Measurements from ENCODE around the gene HIGD1B.
"Not testable (repeated sequence)": the region's sequence is repeated elsewhere in the genome, so short reads cannot be mapped to it uniquely, and the experiment has no call there.

Gene HIGD1B

DNA sequence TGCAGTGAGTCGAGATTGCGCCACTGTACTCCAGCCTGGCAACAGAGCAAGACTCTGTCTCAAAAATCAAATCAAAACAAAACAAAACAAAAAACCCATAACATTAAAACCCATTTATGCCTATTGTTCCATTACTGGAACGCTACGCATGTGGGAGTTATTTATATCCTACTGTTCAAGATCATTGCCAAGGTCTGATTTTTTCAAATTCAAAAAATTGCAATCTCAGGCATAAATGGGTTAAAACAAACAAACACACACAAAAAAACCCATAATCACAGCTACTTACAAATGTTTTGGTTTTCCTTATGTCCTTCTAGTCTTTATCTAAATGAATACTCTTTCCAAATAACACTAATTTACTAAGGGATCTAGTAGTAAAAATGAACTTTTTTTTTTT lies 35.4 kb upstream of the HIGD1B start:
- Histone ChIP-seq H2AFZ (ENCODE audit: low read length) (no peak overlapping the region), H3K9ac (ENCODE audit: low read depth, low read length, poor library complexity) (no peak overlapping the region), H3K9me3 (replicated peaks in 1 of 2; ENCODE audit: control insufficient read depth in 2 of 2, insufficient read depth in 1 of 2, low read depth in 1 of 2, low read length in 2 of 2) (peaks cover 0 to 1% of the 10 kb centered on the region in 2 donors), H3K27me3 (ENCODE audit: control insufficient read depth in 3 of 3, insufficient read depth in 3 of 3, low read depth in 1 of 3, low read length in 3 of 3) (no peaks in the 10 kb centered on the region), H2BK15ac (ENCODE audit: low read length) (no peak overlapping the region), H3K4me1 (ENCODE audit: control insufficient read depth in 2 of 2, insufficient read depth in 1 of 2, low read depth in 1 of 2, low read length in 2 of 2) (no peaks in the 10 kb centered on the region), H2BK12ac (ENCODE audit: low read length) (no peak overlapping the region), H3K14ac (ENCODE audit: low read length) (no peak overlapping the region), H3K27ac (replicated peaks; ENCODE audit: low read length) (no peak overlapping the region), H3K36me3 (replicated peaks in 1 of 2; ENCODE audit: control insufficient read depth in 2 of 2, insufficient read depth in 2 of 2, low read length in 2 of 2) (peaks cover 8 to 60% of the 10 kb centered on the region in 2 donors), H2BK5ac (ENCODE audit: low read length) (no peak overlapping the region), H4K8ac (ENCODE audit: low read depth, low read length) (no peak overlapping the region), H2AK5ac (ENCODE audit: low read depth, low read length) (no peak overlapping the region), H4K91ac (ENCODE audit: low read depth, low read length, poor library complexity) (no peak overlapping the region), H3K23ac (ENCODE audit: low read depth, low read length, poor library complexity) (no peak overlapping the region), H3K79me1 (ENCODE audit: low read depth, low read length) (peaks cover 3% of the 10 kb centered on the region), H3K4ac (ENCODE audit: low read length) (no peak overlapping the region), H3K18ac (ENCODE audit: low read length) (no peak overlapping the region), H3K4me2 (ENCODE audit: insufficient read depth, low read length, poor library complexity, severe bottlenecking) (no peak overlapping the region), H2BK120ac (ENCODE audit: low read depth, low read length) (no peak overlapping the region), H3K4me3 (ENCODE audit: low read length in 2 of 2) (no peak overlapping the region)
- no peak for DNase-seq (ENCODE audit: low spot score)
- no CpG with 5 or more reads among the region's 4 CpGs for WGBS, 2 donors (ENCODE audit: extremely low coverage in 2 of 2, insufficient read length in 2 of 2, insufficient replicate concordance in 1 of 2)

DNA sequence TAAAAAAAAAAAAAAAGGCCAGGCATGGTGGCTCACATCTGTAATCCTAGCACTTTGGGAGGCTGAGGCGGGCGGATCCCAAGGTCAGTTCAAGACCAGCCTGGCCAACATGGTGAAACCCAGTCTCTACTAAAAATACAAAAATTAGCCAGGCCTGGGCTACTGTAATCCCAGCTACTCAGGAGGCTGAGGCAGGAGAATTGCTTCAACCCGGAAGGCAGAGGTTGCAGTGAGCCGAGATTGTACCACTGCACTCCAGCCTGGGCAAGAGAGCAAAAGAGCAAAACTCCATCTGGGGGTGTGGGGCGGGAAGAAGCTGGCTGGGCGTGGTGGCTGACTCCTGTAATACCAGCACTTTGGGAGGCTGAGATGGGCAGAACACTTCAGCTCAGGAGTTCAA lies 29.2 kb upstream of the HIGD1B start:
- H3K18ac ChIP-seq (ENCODE audit: low read length); H3K27me3 ChIP-seq (ENCODE audit: control insufficient read depth in 3 of 3, insufficient read depth in 3 of 3, low read depth in 1 of 3, low read length in 3 of 3); H4K8ac ChIP-seq (ENCODE audit: low read depth, low read length); H3K9ac ChIP-seq (ENCODE audit: low read depth, low read length, poor library complexity); H2AK5ac ChIP-seq (ENCODE audit: low read depth, low read length); H2BK15ac ChIP-seq (ENCODE audit: low read length); H3K14ac ChIP-seq (ENCODE audit: low read length); H2AFZ ChIP-seq (ENCODE audit: low read length); H4K91ac ChIP-seq (ENCODE audit: low read depth, low read length, poor library complexity); H2BK12ac ChIP-seq (ENCODE audit: low read length); H3K79me1 ChIP-seq (ENCODE audit: low read depth, low read length); H3K9me3 ChIP-seq (replicated peaks in 1 of 2; ENCODE audit: control insufficient read depth in 2 of 2, insufficient read depth in 1 of 2, low read depth in 1 of 2, low read length in 2 of 2); H2BK120ac ChIP-seq (ENCODE audit: low read depth, low read length); H3K23ac ChIP-seq (ENCODE audit: low read depth, low read length, poor library complexity); H3K4me2 ChIP-seq (ENCODE audit: insufficient read depth, low read length, poor library complexity, severe bottlenecking); H3K4me1 ChIP-seq (ENCODE audit: control insufficient read depth in 2 of 2, insufficient read depth in 1 of 2, low read depth in 1 of 2, low read length in 2 of 2); H3K27ac ChIP-seq (replicated peaks; ENCODE audit: low read length); H3K4ac ChIP-seq (ENCODE audit: low read length); H3K4me3 ChIP-seq (ENCODE audit: low read length in 2 of 2); H2BK5ac ChIP-seq (ENCODE audit: low read length); DNase-seq (ENCODE audit: low spot score): not testable (repeated sequence)
- no CpG with 5 or more reads among the region's 6 CpGs for WGBS, 2 donors (ENCODE audit: extremely low coverage in 2 of 2, insufficient read length in 2 of 2, insufficient replicate concordance in 1 of 2)
- peaks cover 0 to 67% of the 10 kb centered on the region in 2 donors for H3K36me3 ChIP-seq (replicated peaks in 1 of 2; ENCODE audit: control insufficient read depth in 2 of 2, insufficient read depth in 2 of 2, low read length in 2 of 2)

- WGBS, 2 donors (ENCODE audit: extremely low coverage in 2 of 2, insufficient read length in 2 of 2, insufficient replicate concordance in 1 of 2), result no CpG with 5 or more reads among the region's 7 CpGs
- no peak overlapping the region for H2BK15ac ChIP-seq (ENCODE audit: low read length)
- H2BK5ac ChIP-seq (ENCODE audit: low read length), result no peak overlapping the region
- no peak overlapping the region for H3K4me3 ChIP-seq (ENCODE audit: low read length in 2 of 2)
- H4K91ac ChIP-seq (ENCODE audit: low read depth, low read length, poor library complexity), result no peak overlapping the region
- H2BK12ac ChIP-seq (ENCODE audit: low read length), result no peak overlapping the region
- no peak for DNase-seq (ENCODE audit: low spot score)
- H3K27me3 ChIP-seq (ENCODE audit: control insufficient read depth in 3 of 3, insufficient read depth in 3 of 3, low read depth in 1 of 3, low read length in 3 of 3), result no peaks in the 10 kb centered on the region
- H3K23ac ChIP-seq (ENCODE audit: low read depth, low read length, poor library complexity), result no peak overlapping the region
- H3K14ac ChIP-seq (ENCODE audit: low read length), result no peak overlapping the region
- H2BK120ac ChIP-seq (ENCODE audit: low read depth, low read length), result no peak overlapping the region
- no peak overlapping the region for H3K27ac ChIP-seq (replicated peaks; ENCODE audit: low read length)
- H4K8ac ChIP-seq (ENCODE audit: low read depth, low read length), result no peak overlapping the region
- no peak overlapping the region for H3K18ac ChIP-seq (ENCODE audit: low read length)
- H2AFZ ChIP-seq (ENCODE audit: low read length), result no peak overlapping the region
- H3K4ac ChIP-seq (ENCODE audit: low read length), result no peak overlapping the region
- H3K79me1 ChIP-seq (ENCODE audit: low read depth, low read length), result peaks cover 5% of the 10 kb centered on the region
- H3K36me3 ChIP-seq (replicated peaks in 1 of 2; ENCODE audit: control insufficient read depth in 2 of 2, insufficient read depth in 2 of 2, low read length in 2 of 2), result peaks cover 3 to 70% of the 10 kb centered on the region in 2 donors
- no peak overlapping the region for H3K9ac ChIP-seq (ENCODE audit: low read depth, low read length, poor library complexity)
- peaks cover 0 to 3% of the 10 kb centered on the region in 2 donors for H3K9me3 ChIP-seq (replicated peaks in 1 of 2; ENCODE audit: control insufficient read depth in 2 of 2, insufficient read depth in 1 of 2, low read depth in 1 of 2, low read length in 2 of 2)
- no peaks in the 10 kb centered on the region for H3K4me1 ChIP-seq (ENCODE audit: control insufficient read depth in 2 of 2, insufficient read depth in 1 of 2, low read depth in 1 of 2, low read length in 2 of 2)
- no peak overlapping the region for H2AK5ac ChIP-seq (ENCODE audit: low read depth, low read length)
- no peak overlapping the region for H3K4me2 ChIP-seq (ENCODE audit: insufficient read depth, low read length, poor library complexity, severe bottlenecking)
Measured at GRCh38 chr17:44820631-44821212, 27.0 kb upstream of the HIGD1B start.

DNA sequence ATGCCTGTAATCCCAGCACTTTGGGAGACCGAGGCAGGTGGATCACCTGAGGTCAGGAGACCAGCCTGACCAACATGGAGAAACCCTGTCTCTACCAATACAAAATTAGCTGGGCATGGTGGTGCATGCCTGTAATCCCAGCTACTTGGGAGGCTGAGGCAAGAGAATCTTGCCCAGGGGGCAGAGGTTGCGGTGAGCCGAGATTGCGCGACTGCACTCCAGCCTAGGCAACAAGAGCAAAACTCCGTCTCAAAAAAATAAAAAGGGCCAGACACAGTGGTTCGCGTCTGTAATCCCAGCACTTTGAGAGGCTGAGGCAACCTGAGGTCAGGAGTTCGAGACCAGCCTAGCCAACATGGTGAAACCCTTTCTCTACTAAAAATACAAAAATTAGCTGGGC lies 22.4 kb upstream of the HIGD1B start:
- H3K14ac ChIP-seq (ENCODE audit: low read length); H2AK5ac ChIP-seq (ENCODE audit: low read depth, low read length); H3K9me3 ChIP-seq (replicated peaks in 1 of 2; ENCODE audit: control insufficient read depth in 2 of 2, insufficient read depth in 1 of 2, low read depth in 1 of 2, low read length in 2 of 2); H3K27ac ChIP-seq (replicated peaks; ENCODE audit: low read length); H3K4me2 ChIP-seq (ENCODE audit: insufficient read depth, low read length, poor library complexity, severe bottlenecking); H3K18ac ChIP-seq (ENCODE audit: low read length); H3K9ac ChIP-seq (ENCODE audit: low read depth, low read length, poor library complexity); DNase-seq (ENCODE audit: low spot score); H2BK12ac ChIP-seq (ENCODE audit: low read length); H4K91ac ChIP-seq (ENCODE audit: low read depth, low read length, poor library complexity); H3K79me1 ChIP-seq (ENCODE audit: low read depth, low read length); H2AFZ ChIP-seq (ENCODE audit: low read length); H3K23ac ChIP-seq (ENCODE audit: low read depth, low read length, poor library complexity); H3K4me3 ChIP-seq (ENCODE audit: low read length in 2 of 2); H3K4ac ChIP-seq (ENCODE audit: low read length); H2BK120ac ChIP-seq (ENCODE audit: low read depth, low read length); H2BK15ac ChIP-seq (ENCODE audit: low read length); H2BK5ac ChIP-seq (ENCODE audit: low read length); H4K8ac ChIP-seq (ENCODE audit: low read depth, low read length); H3K4me1 ChIP-seq (ENCODE audit: control insufficient read depth in 2 of 2, insufficient read depth in 1 of 2, low read depth in 1 of 2, low read length in 2 of 2); H3K27me3 ChIP-seq (ENCODE audit: control insufficient read depth in 3 of 3, insufficient read depth in 3 of 3, low read depth in 1 of 3, low read length in 3 of 3): not testable (repeated sequence)
- WGBS, 2 donors (ENCODE audit: extremely low coverage in 2 of 2, insufficient read length in 2 of 2, insufficient replicate concordance in 1 of 2), result no CpG with 5 or more reads among the region's 9 CpGs
- peaks cover 3 to 48% of the 10 kb centered on the region in 2 donors for H3K36me3 ChIP-seq (replicated peaks in 1 of 2; ENCODE audit: control insufficient read depth in 2 of 2, insufficient read depth in 2 of 2, low read length in 2 of 2)
